Mesenchymal stem cell (in vitro differentiated cells and primary cell): ENCODE results near the gene SMAD6.
A peak's percentile ranks its signal among the peaks of the same experiment; 100 is the strongest.

Source experiments
- DNase-seq: peaks from one replicate; pipeline ENCODE4 v3.0.0-alpha.2; 2013
- H2AFZ ChIP-seq: one replicate; pipeline ENCODE4 v1.6.1; 2013; ENCODE audit warnings: low read depth, mild to moderate bottlenecking, control low read depth, inconsistent platforms, low read length, moderate library complexity
- H2AK5ac ChIP-seq: 2 replicates; pipeline ENCODE4 v1.6.1; 2013; ENCODE audit warnings: low read length, moderate library complexity, mild to moderate bottlenecking, inconsistent platforms; ENCODE audit not compliant: severe bottlenecking
- H2BK120ac ChIP-seq: one replicate; pipeline ENCODE4 v1.6.1; 2013; ENCODE audit warnings: low read depth, mild to moderate bottlenecking, inconsistent platforms, low read length, moderate library complexity
- H2BK12ac ChIP-seq, 2 experiments: one replicate each; pipeline ENCODE4 v1.6.1; 2013; ENCODE audit warnings: inconsistent platforms in 2 of 2, low read length in 2 of 2, mild to moderate bottlenecking in 2 of 2, moderate library complexity in 2 of 2, control low read depth in 1 of 2
- H2BK15ac ChIP-seq: one replicate; pipeline ENCODE4 v1.6.1; 2013; ENCODE audit warnings: mild to moderate bottlenecking, low read depth, inconsistent platforms; ENCODE audit not compliant: poor library complexity, severe bottlenecking
- H2BK5ac ChIP-seq: 2 replicates; pipeline ENCODE4 v1.6.1; 2013; ENCODE audit warnings: low read depth, mild to moderate bottlenecking, low read length, control low read depth, inconsistent platforms; ENCODE audit not compliant: poor library complexity, severe bottlenecking
- H3K14ac ChIP-seq, 2 experiments: one replicate each; pipeline ENCODE4 v1.6.1; 2013; ENCODE audit warnings: inconsistent platforms in 2 of 2, low read length in 2 of 2, control low read depth in 1 of 2, mild to moderate bottlenecking in 1 of 2, moderate library complexity in 1 of 2
- H3K18ac ChIP-seq, 2 experiments: one replicate each; pipeline ENCODE4 v1.6.1; 2013; ENCODE audit warnings: inconsistent platforms in 2 of 2, low read length in 2 of 2, control low read depth in 1 of 2, low read depth in 1 of 2, mild to moderate bottlenecking in 1 of 2
- H3K23ac ChIP-seq, 2 experiments: one replicate each; pipeline ENCODE4 v1.6.1; 2013; ENCODE audit warnings: inconsistent platforms in 2 of 2, low read length in 2 of 2, mild to moderate bottlenecking in 2 of 2, moderate library complexity in 2 of 2, control low read depth in 1 of 2
- H3K27ac ChIP-seq: 2 replicates; pipeline ENCODE4 v1.5.1; 2013; ENCODE audit warnings: mild to moderate bottlenecking, moderate library complexity, low read length, control low read depth, inconsistent platforms; ENCODE audit not compliant: poor library complexity, severe bottlenecking
- H3K27me3 ChIP-seq, 2 experiments: 2 replicates each; pipeline versions ENCODE4 v1.6.1 to v1.7.0; 2013; ENCODE audit warnings: low read length in 2 of 2, mild to moderate bottlenecking in 2 of 2, moderate library complexity in 2 of 2, control low read depth in 1 of 2, inconsistent platforms in 1 of 2; ENCODE audit not compliant: control insufficient read depth in 1 of 2, insufficient read depth in 1 of 2
- H3K36me3 ChIP-seq, 2 experiments: 2 replicates each; pipeline versions ENCODE4 v1.6.1 to v1.7.0; 2013; ENCODE audit warnings: low read length in 2 of 2, control low read depth in 1 of 2, inconsistent platforms in 1 of 2, low read depth in 1 of 2, mild to moderate bottlenecking in 1 of 2; ENCODE audit not compliant: insufficient read depth in 2 of 2, control insufficient read depth in 1 of 2
- H3K4ac ChIP-seq, 2 experiments: one replicate each; pipeline ENCODE4 v1.6.1; 2013; ENCODE audit warnings: inconsistent platforms in 2 of 2, low read length in 2 of 2, mild to moderate bottlenecking in 2 of 2, moderate library complexity in 2 of 2, control low read depth in 1 of 2, low read depth in 1 of 2
- H3K4me1 ChIP-seq: 2 replicates; pipeline ENCODE4 v1.6.1; 2013; ENCODE audit warnings: low read depth, low read length, control low read depth; ENCODE audit not compliant: control insufficient read depth, insufficient read depth
- H3K4me2 ChIP-seq: 2 replicates; pipeline ENCODE4 v1.6.1; 2013; ENCODE audit warnings: low read length, mild to moderate bottlenecking, inconsistent platforms; ENCODE audit not compliant: poor library complexity, severe bottlenecking
- H3K4me3 ChIP-seq, 2 experiments: 2 replicates each; pipeline versions ENCODE4 v1.5.1 to v1.7.0; 2013; ENCODE audit warnings: low read length in 2 of 2, mild to moderate bottlenecking in 2 of 2, control low read depth in 1 of 2, low read depth in 1 of 2; ENCODE audit not compliant: insufficient read depth in 1 of 2
- H3K79me1 ChIP-seq: replicated peaks from 2 replicates; pipeline ENCODE4 v1.6.1; 2013; ENCODE audit warnings: mild to moderate bottlenecking, control low read depth, low read length, inconsistent platforms; ENCODE audit not compliant: poor library complexity, severe bottlenecking
- H3K9ac ChIP-seq: 2 replicates; pipeline ENCODE4 v1.7.0; 2013; ENCODE audit warnings: mild to moderate bottlenecking, low read length, moderate library complexity
- H3K9me3 ChIP-seq: 2 replicates; pipeline ENCODE4 v1.7.0; 2013; ENCODE audit warnings: mild to moderate bottlenecking, low read length; ENCODE audit not compliant: control insufficient read depth
- H4K8ac ChIP-seq: one replicate; pipeline ENCODE4 v1.6.1; 2013; ENCODE audit warnings: inconsistent platforms, mild to moderate bottlenecking, low read length, moderate library complexity
- H4K91ac ChIP-seq: one replicate; pipeline ENCODE4 v1.6.1; 2013; ENCODE audit warnings: mild to moderate bottlenecking, low read length, inconsistent platforms
- WGBS: methylation state at CpG from one replicate; pipeline ENCODE4 v1.1.7; 2013; ENCODE audit warnings: mixed read lengths; 5-methylcytosine and 5-hydroxymethylcytosine counted together

Gene SMAD6

DNA sequence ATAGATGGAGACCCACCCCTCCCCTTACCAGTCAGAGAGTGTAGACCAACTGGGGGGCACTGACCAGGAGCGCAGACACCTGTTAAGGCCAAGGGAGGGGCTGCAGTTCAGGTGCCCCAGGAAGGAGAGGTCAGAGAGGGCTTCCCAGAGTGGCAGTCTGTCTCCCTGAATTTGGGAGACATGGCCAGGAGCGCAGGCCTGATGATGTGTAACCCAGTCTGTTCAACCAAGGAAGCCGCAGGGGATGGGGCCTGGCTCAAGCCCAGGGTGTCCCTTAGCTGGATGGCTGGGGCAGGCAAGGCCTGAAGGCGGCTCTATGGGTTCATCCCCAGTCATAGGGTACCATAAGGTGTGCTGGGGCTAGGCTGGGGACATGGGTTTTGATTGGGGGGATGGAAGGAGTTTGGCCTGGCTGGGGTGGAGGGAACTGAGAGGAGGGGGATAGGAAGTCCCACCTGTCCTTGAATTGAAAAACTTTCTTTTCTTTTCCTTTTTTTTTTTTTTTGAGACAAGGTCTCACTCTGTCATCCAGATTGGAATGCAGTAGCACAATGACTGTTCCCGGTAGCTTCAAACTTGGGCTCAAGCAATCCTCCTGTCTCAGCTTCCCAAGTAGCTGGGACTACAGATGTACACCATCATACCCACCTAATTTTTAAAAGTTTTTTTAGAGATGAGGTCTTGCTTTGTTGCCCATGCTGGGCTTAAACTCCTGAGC, 75.7 kb downstream of the SMAD6 start:
- H3K23ac ChIP-seq, result no peak overlapping the region
- no peak overlapping the region for H3K4me2 ChIP-seq
- H2AK5ac ChIP-seq, result peak overlapping the region; percentile 78
- H3K9ac ChIP-seq, result no peak overlapping the region
- H3K9me3 ChIP-seq, result no peaks in the 10 kb centered on the region
- H3K79me1 ChIP-seq, result peaks cover 12% of the 10 kb centered on the region
- H3K18ac ChIP-seq, result peak overlapping the region in 1 of 2 experiments; percentile 28
- H3K14ac ChIP-seq, result no peak overlapping the region
- H3K27ac ChIP-seq, result no peak overlapping the region
- H2BK15ac ChIP-seq, result peak overlapping the region; percentile 1
- WGBS, result 87% methylated on average over 5 of the region's 5 CpGs
- no peak for DNase-seq
- peaks cover 68% of the 10 kb centered on the region for H3K4me1 ChIP-seq
- H2AFZ ChIP-seq, result no peak overlapping the region
- no peak overlapping the region for H4K8ac ChIP-seq
- H3K4me3 ChIP-seq, result no peak overlapping the region
- H2BK120ac ChIP-seq, result no peak overlapping the region
- no peaks in the 10 kb centered on the region for H3K27me3 ChIP-seq
- H2BK5ac ChIP-seq, result no peak overlapping the region
- H4K91ac ChIP-seq, result peak overlapping the region; percentile 71
- no peak overlapping the region for H3K4ac ChIP-seq
- peaks cover 8 to 27% of the 10 kb centered on the region in 2 experiments for H3K36me3 ChIP-seq
- peak overlapping the region in 1 of 2 experiments; percentile 73 for H2BK12ac ChIP-seq

DNA sequence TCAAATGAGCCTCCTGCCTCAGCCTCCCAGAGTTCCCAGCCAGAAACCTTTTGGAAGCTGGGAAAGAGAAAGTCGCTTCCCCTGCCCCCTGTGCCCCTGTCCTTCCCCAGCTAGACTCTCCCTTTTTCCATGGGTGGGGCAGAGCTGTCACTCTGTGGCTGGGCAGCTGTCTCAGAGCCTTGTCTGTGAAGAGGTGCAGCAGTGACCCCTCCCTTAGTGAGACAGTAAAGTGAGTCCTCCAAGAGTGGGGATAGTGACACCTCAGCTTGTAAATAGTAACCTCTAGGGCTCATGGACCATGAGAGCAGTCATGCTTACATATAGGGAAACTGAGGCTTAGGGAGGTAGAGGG, 76.3 kb downstream of the SMAD6 start:
- no peak overlapping the region for H4K8ac ChIP-seq
- H2BK5ac ChIP-seq, result no peak overlapping the region
- H3K9me3 ChIP-seq, result no peaks in the 10 kb centered on the region
- H3K79me1 ChIP-seq, result peaks cover 12% of the 10 kb centered on the region
- H3K27ac ChIP-seq, result no peak overlapping the region
- H2BK120ac ChIP-seq, result peak overlapping the region; percentile 35
- H3K4me2 ChIP-seq, result no peak overlapping the region
- H3K4me3 ChIP-seq, result no peak overlapping the region
- no peak overlapping the region for H3K23ac ChIP-seq
- H3K4me1 ChIP-seq, result peaks cover 69% of the 10 kb centered on the region
- no peak overlapping the region for H3K14ac ChIP-seq
- peaks cover 8 to 31% of the 10 kb centered on the region in 2 experiments for H3K36me3 ChIP-seq
- peak overlapping the region in 1 of 2 experiments; percentile 6 for H3K4ac ChIP-seq
- H3K27me3 ChIP-seq, result no peaks in the 10 kb centered on the region
- no peak overlapping the region for H2BK15ac ChIP-seq
- H3K9ac ChIP-seq, result peak overlapping the region; percentile 29
- H3K18ac ChIP-seq, result peak overlapping the region in 1 of 2 experiments; percentile 26
- peak overlapping the region; percentile 47 for H2AK5ac ChIP-seq
- no peak for DNase-seq
- WGBS, result 71% methylated on average over 1 of the region's 1 CpG
- H4K91ac ChIP-seq, result peak overlapping the region; percentile 67
- H2AFZ ChIP-seq, result no peak overlapping the region
- peak overlapping the region in 1 of 2 experiments; percentile 30 for H2BK12ac ChIP-seq

DNA sequence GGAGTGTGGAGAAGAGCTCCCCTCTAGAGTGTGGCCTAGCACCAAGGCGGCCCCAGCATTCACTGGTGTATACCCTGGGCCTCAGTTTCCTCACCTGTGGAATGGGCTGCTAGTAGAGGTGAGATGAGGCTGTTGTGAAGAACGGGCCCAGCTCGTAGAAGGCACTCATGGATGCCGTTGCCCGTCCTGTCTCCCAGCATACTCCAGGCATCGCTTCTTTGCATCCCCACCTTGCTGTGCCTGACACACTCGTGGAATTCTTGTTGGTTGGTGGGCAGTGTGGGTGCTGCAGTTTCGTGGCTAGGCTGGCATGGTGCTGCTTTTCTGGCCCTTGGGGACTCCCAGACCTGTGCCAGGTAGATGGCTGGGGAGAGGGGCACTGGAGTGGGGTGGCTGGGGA, 76.7 kb downstream of the SMAD6 start:
- Histone ChIP-seq H3K4me3 (no peak overlapping the region), H3K4ac (no peak overlapping the region), H3K9me3 (no peaks in the 10 kb centered on the region), H3K79me1 (peaks cover 12% of the 10 kb centered on the region), H3K23ac (no peak overlapping the region), H3K4me2 (no peak overlapping the region), H3K9ac (peak overlapping the region; percentile 29), H3K4me1 (peaks cover 65% of the 10 kb centered on the region), H4K8ac (peak overlapping the region; percentile 16), H2AFZ (no peak overlapping the region), H2AK5ac (peak overlapping the region; percentile 47), H3K27ac (no peak overlapping the region), H2BK12ac (peak overlapping the region in 1 of 2 experiments; percentile 30), H3K18ac (peak overlapping the region; percentile 5 to 46), H2BK120ac (no peak overlapping the region), H2BK5ac (no peak overlapping the region), H3K14ac (no peak overlapping the region), H2BK15ac (peak overlapping the region; percentile 44), H4K91ac (peak overlapping the region; percentile 67), H3K27me3 (no peaks in the 10 kb centered on the region), H3K36me3 (peaks cover 8 to 36% of the 10 kb centered on the region in 2 experiments)
- DNase-seq, result no peak
- WGBS, result 96% methylated on average over 8 of the region's 8 CpGs

DNA sequence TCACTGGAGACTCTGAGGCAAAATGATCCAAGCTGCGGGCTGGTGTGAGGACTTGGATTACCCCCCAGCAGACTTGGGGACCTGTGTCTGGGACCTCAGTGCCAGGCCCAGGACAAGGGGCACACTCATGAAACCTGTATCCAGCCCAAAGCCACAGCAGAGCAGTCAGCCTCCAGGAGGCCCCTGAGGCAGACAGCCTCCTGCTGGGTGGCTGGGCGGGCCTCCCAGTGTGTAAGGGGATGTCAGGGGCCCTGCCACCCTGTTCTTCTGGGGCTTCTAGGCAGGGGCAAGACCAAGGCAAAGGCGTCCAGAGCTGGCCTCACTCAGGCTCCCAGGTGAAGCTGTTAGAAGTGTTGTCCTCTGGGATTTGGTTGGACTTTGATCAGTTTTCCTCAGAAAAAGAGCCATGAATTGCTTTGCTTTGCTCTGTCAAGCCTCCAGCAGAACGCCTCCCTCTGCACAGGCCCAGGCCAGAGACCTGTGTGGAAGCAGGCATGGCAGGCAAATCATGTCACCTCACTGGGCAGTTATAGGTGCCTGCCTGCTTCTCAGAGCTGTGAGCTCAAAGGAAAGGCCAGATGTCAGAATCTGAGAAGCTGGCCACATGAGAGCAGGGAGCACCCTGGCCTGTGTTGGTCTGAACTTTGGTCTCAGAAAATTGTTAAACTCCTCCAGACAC, 77.4 kb downstream of the SMAD6 start:
- peak overlapping the region; percentile 56 for H3K9ac ChIP-seq
- H4K91ac ChIP-seq, result peak overlapping the region; percentile 67
- peak overlapping the region; percentile 35 for H2BK120ac ChIP-seq
- peaks cover 12% of the 10 kb centered on the region for H3K79me1 ChIP-seq
- peak overlapping the region; percentile 44 to 49 for H3K4ac ChIP-seq
- peak overlapping the region; percentile 16 for H4K8ac ChIP-seq
- H3K36me3 ChIP-seq, result peaks cover 8 to 43% of the 10 kb centered on the region in 2 experiments
- peak overlapping the region; percentile 89 for H3K27ac ChIP-seq
- peak overlapping the region; percentile 46 to 51 for H3K18ac ChIP-seq
- peak overlapping the region; percentile 29 for H2AK5ac ChIP-seq
- H3K4me3 ChIP-seq, result no peak overlapping the region
- no peak overlapping the region for H3K23ac ChIP-seq
- peak overlapping the region; percentile 8 for H2BK5ac ChIP-seq
- peak overlapping the region; percentile 11 to 57 for H2BK12ac ChIP-seq
- no peaks in the 10 kb centered on the region for H3K9me3 ChIP-seq
- H3K27me3 ChIP-seq, result no peaks in the 10 kb centered on the region
- H3K14ac ChIP-seq, result no peak overlapping the region
- WGBS, result 91% methylated on average over 4 of the region's 4 CpGs
- H2BK15ac ChIP-seq, result peak overlapping the region; percentile 39
- no peak overlapping the region for H3K4me2 ChIP-seq
- H3K4me1 ChIP-seq, result peaks cover 62% of the 10 kb centered on the region
- no peak overlapping the region for H2AFZ ChIP-seq
- DNase-seq, result no peak
